Fibroblast of skin of right biceps (primary cell): Measurements from ENCODE around the gene DTD1.
A peak's percentile ranks its signal among the peaks of the same experiment; 100 is the strongest.

Source experiments
- DNase-seq: peaks from one replicate; pipeline ENCODE4 v3.0.0-alpha.2; 2013

Gene DTD1

DNA sequence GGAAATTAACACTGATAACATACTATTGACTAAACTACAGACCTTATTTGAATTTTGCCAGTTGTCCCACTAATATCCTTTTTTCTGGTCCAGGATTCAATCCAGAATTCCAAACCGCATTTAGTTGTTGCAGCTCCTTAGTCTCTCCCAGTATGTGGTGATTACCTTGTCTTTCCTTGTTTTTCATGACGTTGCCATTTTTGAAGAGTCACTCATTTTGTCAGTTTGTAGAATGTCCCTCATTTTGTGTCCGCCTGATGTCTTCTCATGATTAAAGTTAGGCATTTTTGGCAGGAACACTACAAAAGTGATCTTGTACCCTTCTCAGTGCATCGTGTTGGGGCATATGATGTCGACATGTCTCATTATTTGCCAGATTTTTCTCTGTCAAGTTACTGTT is 33.1 kb downstream of the DTD1 start:
- no peak for DNase-seq

DNA sequence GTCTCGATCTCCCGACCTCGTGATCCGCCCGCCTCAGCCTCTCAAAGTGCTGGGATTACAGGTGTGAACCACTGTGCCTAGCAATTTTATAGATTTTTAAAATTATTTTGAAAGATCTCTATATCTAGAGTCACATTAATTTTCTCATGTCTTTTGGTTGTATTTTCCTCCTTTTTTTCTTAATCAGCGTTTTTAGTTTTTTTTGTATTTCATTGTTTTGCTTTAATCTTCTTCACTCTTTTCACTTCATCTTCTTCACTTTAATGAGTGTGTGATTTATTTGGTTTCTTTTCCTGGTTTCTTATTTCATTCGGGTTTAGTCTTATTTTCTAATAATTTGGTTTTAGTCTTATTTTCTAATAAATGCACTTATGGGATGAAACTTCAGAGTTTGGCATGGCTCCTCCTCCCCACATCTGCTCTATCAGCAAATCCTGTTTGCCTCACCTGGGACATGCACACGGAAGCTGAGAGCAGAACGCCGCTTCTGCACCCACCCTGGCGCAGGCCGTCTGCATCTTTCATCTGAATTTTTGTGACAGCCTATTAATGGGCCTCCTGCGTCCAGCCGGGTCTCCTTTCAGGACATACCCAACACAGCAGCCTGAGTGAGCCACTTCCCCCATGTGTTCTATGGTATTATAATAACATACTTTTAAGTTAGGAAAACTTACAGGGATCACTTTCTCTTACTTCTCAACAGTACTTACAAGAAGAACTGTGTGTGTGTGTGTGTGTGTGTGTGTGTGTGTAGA is 35.5 kb downstream of the DTD1 start:
- DNase-seq = no peak

DNA sequence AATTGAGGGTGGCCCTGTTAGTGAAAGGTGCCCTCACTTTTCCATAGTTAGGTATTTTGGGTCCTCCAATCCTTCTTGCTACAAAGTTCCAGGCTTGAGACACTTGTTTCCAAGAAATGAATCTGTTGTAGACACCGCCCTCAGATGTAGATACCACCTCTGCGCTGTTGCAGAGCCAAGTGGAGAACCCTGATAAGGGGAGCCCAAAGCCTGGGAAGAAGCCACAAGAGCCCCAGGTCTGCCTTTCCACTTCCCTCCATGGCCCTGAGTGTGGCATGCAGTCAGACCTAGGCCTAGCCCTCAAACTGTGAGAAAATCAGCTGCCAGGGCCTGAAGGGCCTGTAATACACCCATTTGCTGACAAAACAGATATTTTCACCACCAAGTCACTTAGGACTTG is 37.1 kb downstream of the DTD1 start:
- no peak for DNase-seq

DNA sequence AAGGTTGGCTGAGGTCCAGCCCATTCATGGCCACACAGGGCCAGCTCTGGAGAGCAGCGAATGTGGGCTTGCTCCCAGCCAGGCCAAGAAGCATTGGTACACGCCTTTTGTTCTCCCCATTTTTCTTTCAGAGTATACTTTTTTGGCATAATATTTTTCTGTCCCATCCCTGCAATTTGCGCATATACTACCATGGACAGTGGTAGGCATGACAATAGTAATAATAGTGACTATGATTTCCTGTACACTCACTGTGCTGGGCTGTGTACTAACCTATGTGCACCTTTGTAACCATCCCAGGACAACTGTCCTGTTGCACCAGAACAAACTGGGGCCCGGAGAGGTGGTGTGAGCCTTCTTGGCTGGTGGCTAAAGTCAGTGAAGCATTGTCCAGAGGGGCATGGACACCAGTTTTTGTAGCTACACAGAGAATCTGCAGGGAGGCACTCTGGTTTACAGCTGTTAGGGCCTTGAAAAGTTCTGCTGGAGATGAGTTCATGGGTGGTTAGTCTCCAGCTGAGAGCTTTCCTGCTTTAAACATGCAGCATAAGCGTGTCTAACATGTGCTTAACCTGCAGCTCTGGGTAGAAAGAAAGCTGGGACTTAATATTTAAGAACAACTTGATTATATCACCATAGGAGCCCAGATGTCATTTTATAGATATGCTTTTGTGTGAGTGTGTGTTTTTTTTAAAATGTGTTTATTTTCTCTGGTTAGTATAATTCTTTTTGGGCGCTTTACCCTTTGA is 38.2 kb downstream of the DTD1 start:
- DNase-seq = no peak

DNA sequence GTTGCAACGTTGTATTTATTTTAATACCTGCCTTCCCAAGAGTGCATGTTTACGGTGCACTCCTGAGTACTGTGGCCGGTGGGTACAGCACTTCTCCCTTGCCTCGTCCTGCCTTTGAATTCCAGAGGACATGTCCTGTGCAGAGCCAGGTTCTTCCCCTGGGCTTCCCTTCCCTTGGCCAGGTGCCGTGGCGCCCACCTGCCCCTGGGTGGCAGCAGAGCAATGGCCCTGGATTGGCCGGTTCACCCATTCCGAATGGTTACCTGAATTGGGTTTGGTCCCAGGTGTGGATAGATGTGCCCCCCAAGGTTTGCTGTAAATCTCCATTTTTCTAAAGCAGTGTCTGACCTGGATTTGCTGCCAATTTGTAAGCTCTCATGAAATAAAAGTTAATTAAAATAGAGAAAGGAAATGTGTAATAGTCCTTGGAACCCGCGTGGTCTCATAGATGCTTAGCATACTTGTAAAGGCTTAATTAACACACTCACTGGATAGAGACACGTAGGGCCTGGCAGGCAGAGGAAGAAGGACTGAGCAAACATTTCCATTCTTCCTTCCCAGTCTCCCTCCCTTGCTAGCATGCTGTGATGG is 40.6 kb downstream of the DTD1 start:
- DNase-seq = no peak

DNA sequence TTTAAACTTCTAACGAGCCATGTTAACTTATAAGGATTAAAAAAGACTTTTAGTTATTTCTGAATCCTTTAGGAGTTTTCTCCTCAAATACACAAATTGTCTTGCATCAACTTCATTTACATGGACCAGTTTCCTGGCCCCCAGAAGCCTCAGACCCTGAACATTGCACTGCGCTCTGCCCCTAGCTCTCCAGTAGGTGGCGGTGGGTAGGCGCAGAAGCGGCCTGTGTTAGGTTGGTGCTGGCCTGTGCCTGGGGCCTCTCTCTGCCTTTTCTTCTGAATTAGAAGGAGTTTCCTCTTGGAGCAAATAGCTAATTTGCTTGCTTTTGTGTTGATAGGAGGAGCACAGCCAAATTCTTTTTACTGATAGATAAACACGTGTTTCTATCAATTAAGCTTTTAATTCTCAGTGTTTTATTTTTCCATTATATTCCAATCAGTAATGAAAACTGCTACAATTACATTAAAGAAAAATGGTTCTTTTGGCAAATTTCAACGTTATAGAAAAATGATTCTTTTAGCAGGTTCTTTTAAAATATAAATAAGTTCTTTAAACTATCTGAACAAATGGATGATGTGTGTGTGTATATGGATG is 44.4 kb downstream of the DTD1 start:
- DNase-seq = peak; percentile 58

DNA sequence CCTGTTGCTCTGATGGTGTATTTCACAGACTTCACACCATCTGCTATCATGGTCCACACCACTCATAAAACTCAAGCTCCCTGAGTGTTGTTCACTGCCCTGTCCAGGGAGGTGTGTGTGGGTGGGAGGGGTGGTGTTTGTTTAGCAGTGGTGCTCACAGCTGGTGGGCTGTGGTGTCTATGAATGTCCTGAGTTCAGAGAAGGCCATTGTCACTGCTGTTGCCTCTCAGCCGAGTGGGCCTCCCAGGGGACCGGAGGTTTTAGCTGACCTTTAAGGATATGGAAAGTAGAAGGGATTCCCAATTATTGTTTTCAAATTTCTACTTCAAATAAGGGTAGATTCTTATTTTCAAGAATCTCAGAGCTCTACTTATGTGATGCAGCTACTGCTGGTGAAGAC is 45.6 kb downstream of the DTD1 start:
- DNase-seq = no peak

DNA sequence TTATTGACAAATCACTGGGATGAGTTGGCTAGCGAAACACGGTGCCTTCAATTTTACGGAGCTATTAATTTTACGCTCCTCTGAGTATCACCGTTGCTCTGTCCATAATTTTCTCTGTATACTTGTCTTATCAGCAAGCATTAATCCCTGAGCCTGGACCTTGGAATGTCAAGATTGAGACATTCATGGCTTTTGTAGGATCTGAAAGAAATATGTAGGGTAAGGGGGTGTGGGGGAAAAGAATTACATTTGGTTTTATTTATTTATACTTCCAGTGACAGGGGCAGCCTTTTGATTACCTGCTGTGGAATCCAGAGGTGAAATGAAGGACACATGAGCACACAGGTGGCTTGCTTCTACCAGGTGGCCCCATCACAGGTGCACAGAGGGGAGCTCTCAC is 46.6 kb downstream of the DTD1 start:
- no peak for DNase-seq

DNA sequence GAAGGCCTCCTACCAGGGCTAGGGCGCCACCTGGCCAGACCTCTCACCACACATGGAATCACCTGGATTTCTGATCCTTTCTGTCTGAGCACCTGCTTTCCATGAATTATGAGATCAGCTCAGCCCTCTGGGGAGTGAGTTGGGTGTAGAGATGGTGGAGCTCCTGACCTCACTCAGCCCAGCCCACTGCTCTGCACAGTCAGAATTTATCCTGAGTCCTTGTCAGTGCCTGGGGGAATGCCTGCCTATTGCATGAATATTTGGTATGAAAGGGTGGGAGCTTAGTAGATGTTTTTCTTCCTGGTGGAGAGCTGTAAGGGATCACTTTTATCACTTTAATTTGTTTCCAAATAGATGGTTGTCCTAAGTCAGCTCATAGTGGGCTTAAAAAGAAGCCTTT is 47.5 kb downstream of the DTD1 start:
- no peak for DNase-seq

DNA sequence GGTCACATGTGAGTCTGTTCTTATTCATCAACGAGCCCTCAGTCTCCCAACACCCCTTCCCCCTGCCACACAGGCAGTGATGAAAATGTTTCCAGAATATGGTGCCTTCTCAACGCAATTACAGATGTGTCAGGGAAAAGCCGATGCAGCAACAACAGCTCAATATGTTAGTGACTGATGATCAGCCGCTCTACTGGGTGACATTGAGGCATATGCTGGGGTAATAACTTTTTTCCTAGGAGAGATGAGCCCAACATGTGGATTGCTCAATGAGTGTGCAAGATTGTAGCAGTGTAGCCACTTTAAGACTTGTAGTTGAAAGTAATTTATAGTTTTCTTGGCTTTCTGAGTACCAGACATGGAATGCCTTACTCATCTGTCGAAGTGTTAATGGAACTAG is 49.4 kb downstream of the DTD1 start:
- peak; percentile 50 for DNase-seq

DNA sequence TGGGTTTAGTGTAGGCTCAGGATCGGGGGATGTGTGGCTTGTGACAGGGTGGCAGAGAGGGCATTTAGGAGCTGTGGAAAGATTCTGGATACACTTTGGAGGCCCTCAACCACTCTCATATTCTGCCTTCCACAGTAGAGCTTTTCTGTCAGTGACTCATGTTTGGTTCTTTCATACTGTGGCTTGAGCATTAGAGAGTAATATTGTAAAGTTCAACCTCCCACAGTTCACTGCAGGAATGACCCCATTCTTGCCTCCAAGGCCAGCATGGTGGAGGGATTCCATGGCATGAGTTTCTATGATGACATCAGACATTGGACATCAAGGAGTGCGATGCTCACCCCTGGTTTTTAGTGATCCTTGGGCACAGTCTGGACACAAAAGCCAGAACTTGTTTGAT is 50.9 kb downstream of the DTD1 start:
- DNase-seq = peak; percentile 7

DNA sequence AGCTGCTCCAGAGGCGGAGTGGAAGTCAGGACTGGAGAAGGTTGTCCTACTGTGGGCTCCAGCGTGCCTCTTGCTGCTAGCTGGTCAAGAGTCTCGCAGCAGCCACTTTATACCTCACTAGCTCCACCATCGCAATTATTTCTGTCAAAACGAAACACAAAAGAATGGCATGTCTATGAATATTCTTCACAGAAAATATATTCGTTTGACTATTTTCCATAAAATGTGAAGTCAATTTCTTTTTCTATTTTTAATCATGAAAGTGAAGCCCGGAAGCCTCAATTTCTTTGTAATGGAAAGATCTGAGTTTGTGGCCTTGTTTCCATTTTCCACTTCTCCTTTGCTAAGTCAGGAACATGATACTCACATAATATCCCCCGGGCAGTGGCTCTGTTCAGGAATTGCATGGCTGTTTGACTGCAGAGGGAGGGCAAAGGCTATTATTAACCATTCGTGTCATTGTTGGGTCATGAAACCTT is 51.7 kb downstream of the DTD1 start:
- no peak for DNase-seq

DNA sequence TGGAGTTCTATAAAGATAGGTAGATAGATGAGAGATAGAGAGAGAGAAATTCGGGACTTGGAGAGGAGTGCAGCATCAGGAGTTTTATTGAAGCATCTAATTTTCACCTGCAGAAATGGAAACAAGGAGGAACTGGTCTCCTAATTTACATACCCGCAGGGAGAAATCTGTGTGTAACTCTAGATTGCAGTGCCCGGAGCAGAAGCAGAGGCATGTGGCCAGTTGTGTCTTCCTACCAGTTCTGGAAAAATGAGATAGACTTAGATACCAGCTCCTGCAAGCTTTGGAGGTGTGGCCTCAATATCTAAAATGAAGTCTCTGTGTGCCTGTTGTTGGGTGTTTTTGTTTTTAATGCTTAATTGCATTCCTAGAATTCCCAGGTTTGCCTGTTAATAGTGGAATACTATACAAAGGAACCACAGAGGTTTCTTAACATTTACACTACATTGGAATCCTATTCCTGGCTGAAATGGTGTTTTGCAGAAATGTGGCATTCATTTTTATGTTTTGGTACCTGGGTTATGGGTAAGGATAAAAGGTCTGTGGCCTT is 57.4 kb downstream of the DTD1 start:
- peak; percentile 12 for DNase-seq

DNA sequence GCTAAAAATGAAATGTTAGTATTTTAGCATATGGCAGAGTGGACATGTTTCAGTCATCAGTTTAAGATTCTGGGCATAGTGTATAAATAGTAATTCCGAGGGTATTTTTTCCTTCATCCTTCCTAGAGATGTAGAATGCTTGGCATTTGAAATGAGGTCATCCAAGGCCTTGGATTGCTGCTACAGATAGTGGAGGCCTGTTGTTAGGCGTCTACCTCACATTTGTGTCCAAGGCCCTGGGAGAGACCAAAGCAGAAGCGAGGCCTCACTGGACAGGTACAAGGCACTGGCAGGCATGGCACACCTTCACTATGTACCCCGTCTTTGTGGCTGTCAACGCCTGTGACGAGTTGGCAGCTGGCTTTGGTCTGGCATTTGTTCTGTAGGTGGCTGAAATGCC is 58.0 kb downstream of the DTD1 start:
- no peak for DNase-seq

DNA sequence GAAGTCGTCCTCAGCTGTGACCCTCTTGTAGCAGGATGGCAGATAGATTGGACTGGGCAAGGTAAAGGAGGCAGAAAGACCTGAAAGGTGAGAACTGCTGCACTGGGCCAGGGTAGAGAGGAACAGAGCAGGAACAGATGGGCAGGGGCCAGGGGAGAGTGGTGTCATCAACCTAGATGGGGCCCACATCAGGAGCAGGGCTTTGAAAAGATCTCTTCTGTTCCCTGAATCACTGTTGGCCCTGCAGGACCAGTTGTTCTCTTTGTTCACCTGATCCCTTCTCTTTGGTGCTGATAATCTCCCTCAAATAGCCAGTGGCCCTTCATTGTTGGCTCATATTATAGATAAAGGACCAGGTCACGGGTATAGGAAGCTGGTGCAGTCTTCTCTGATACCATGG is 59.9 kb downstream of the DTD1 start:
- no peak for DNase-seq

DNA sequence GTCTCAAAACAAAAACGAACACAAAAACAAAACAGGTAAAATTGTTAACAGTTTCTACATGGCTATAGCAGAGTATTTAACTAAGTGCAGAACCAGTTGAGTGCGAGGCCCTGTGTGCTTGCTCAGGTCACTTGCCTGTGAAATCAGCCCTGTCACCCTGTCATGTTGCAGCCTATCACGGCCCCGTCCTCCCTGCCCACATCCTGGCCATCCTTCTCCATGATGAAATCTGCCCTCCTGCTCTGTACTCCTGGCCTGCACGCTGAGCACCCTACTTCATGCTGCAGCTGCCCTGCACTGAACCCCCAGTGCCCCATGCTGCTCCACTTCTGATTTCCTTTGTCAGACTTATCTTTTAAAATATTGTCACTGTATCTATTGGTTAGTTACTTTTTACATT is 62.4 kb downstream of the DTD1 start:
- DNase-seq = no peak

DNA sequence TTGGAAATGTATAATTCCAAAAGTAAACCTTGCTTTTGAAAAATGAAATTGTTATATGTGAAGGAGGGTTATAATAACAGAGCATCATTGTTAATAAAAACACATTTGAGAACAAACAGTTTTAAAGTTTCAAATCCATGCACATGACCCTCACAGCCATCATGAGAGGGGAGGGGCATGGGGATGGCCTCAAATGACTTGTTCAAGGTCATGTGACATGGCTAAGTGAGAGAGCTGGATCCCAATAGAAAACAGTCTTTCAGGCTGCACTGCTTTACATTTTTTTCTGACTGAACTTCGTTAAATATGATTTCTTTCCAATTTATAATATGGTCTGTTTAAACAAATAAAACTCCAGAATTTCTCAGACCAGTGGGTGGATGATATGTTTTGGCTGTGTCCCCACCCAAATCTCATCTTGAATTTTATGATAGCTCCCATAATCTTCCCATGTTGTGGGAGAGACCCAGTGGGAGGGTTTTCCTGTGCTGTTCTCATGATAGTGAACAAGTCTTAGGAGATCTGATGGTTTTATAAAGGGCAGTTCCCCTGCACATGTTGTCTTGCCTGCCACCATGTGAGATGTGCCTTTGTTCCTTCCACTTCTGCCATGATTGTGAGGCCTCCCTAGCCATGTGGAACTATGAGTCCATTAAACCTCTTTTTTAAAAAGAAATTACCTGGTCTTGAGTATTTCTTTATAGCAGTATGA is 66.0 kb downstream of the DTD1 start:
- DNase-seq = no peak

DNA sequence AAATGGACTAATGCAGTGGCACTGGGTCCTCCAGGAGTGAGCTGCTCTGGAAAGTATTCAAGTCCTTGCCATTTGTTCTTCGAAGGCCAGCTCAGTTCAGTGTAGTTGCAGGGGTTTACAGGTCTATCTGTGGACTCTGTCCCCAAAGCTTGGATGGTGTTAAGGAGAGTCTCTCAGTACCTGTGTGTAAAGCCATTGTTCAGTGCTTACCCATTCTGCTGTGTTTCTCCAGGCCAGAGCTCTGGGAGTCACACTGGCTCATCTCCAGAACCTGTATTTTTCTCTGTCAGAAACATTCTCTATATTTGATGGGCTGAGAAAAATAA is 66.6 kb downstream of the DTD1 start:
- DNase-seq = no peak

DNA sequence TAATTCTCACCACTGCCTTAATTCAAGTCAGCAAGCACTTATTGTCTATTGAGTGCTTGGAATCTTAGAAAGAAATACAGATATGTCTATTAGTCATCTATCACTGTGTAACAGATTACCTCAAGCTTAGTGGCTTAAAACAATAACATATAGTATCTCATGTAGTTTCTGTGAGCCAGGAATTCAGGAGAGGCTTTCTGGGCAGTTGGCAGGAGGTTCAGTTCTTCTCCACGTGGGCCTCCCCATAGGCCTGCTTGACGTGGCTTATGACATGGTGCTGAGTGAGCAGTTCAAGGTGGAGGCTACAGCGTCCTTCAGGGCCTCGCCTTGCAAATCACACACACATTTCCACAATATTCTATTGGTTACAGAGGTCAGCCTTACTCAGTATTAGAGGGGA is 69.7 kb downstream of the DTD1 start:
- DNase-seq = peak; percentile 61

DNA sequence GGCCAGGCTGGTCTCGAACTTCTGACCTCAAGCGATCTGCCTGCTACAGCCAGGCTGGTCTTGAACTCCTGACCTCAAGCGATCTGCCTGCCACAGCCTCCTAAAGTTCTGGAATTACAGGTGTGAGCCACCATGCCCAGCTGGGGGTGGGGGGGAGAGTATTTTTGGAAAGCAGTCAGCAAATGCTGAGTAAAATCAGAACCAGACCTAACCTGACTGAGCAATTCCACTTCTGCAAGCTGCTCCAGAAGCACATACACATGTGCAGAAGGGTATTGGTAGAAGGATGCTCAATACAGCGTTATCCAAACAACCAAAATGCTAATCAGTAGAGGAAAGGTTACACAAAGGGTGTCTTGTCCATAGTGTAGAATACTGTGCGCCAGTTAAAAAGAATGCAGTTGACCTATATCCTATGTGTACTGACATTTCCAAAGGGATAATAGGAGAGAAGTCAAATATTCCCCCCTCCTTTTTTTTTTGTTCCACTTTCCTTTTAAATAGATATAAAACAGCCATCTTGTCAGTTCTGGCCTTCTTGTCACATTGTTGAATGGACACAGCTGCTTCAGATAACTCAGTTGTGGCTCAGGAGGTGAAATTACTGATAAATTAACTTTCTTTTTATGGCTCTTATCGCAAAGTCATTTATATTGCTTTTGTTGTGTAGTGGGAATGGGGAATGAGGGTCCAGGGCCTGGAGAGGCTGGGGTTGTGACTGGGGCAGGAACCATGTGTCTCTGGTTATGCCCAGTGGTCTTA is 74.6 kb downstream of the DTD1 start:
- no peak for DNase-seq

DNA sequence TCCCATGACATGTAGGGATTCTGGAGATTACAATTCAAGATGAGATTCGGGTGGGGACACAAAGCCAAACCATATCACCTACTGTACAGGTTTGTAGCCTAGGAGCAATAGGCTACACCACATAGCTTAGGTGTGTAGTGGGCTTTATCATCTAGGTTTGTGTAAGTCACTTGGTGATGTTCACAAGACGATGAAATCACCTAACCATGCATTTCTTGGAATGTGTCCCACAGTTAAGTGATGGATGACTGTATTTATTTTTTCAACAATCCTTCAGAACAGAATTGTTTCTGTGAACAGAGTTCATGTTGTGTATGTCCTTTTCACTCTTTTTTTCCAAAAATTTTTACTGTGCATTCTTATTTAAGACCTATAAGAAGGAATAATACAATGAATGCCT is 76.1 kb downstream of the DTD1 start:
- peak; percentile 48 for DNase-seq

DNA sequence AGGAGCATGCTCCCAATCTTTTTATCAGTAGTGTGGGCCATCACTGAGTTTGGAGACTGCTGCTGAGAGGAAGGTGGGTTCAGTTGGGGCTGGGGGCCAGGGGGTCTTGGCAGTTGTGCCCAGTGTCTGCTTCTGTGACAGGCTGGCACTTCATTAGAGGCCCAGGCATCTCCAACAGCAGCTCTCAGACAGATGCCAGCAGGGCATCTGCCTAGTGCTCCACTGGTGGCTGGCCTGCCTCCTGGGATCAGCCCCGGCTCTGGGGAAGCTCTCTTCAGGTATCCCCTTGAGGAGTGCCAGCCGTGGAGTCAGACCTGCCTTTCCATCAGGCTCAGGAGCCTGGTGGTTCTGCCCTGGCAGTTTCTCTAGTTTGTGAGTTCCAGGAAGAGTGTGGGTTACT is 77.3 kb downstream of the DTD1 start:
- DNase-seq = no peak
